ENCODE measurements around the gene TFB1M. TPM values are rescaled to one million over a fixed set of nuclear protein-coding genes. Genes with fewer than 3 reads are reported as not detected.
A peak's percentile ranks its signal among the peaks of the same experiment; 100 is the strongest.

TFB1M gene
- total and polyA plus RNA-seq, 2 donors (not counting 3 experiments of a cell fraction or from before 2014, with no cell fraction given), result 12.9 to 35.5 TPM

- Histone ChIP-seq H3K4me1 (ENCODE audit: control insufficient read depth, extremely low read depth, insufficient read depth, low read length) (peaks cover 9% of the 10 kb centered on the region), H3K27me3 (ENCODE audit: control insufficient read depth in 2 of 2, insufficient read depth in 2 of 2, low read length in 2 of 2) (no peaks in the 10 kb centered on the region), H3K4me3 (replicated peaks in 1 of 3; ENCODE audit: insufficient read depth in 1 of 3, low read depth in 1 of 3, low read length in 3 of 3) (no peak overlapping the region), H4K20me1 (replicated peaks; ENCODE audit: control insufficient read depth, extremely low read depth, insufficient read depth, low read length) (no peaks in the 10 kb centered on the region), H3K9ac (replicated peaks; ENCODE audit: extremely low read depth, insufficient read depth, low read length) (no peak overlapping the region), H3K4me2 (ENCODE audit: insufficient read depth, low read length) (no peak overlapping the region), H3K9me1 (replicated peaks; ENCODE audit: control insufficient read depth, extremely low read depth, insufficient read depth, low read length) (no peaks in the 10 kb centered on the region), H2AFZ (ENCODE audit: low read depth, low read length) (no peak overlapping the region), H3K9me3 (replicated peaks; ENCODE audit: control insufficient read depth, insufficient read depth, low read length) (no peaks in the 10 kb centered on the region), H3K79me2 (ENCODE audit: control insufficient read depth, insufficient read depth, low read length) (no peaks in the 10 kb centered on the region), H3K27ac (ENCODE audit: insufficient read depth, low read depth, low read length) (peak overlapping the region; percentile 7), H3K36me3 (ENCODE audit: control insufficient read depth in 2 of 2, extremely low read depth in 1 of 2, insufficient read depth in 2 of 2, low read length in 2 of 2) (no peaks in the 10 kb centered on the region)
- dilution Hi-C loops (cut with MboI; ENCODE audit: extremely low pct_ligation_motif_present, low sequenced_read_pairs), result no loop called here
- DNase-seq (ENCODE audit: low read depth, low spot score) (peak; percentile 84), FAIRE-seq (peak; percentile 83)
- no peak for TF ChIP-seq FOS (IDR thresholded peaks at IDR 0.05; ENCODE audit: borderline replicate concordance, insufficient read depth, low read length)
- TF ChIP-seq CTCF (IDR thresholded peaks at IDR 0.05; ENCODE audit: extremely low read depth in 1 of 2, insufficient read depth in 1 of 2, low read depth in 1 of 2, low read length in 2 of 2), result peak; percentile 50 to 58
- CTCF ChIA-PET, result interaction anchor here (0.6 to 3.5 kb wide), 25 partner anchors 10 to 1954 kb away, joined by 3 to 56 read pairs (median 4); partner anchors contain the start of gene TFB1M
- BruUV-seq (replicated peaks), result no TSS peak
- POLR2A ChIA-PET, result no interaction called here
- intact Hi-C loops (cut with micrococcal nuclease), result loop anchor here (1.0 to 10.0 kb wide), 11 partner anchors 166 to 1450 kb away; partner anchors contain the start of gene ARID1B
Measured at GRCh38 chr6:155327326-155328073, 13.2 kb upstream of the TFB1M start.

All from endothelial cell of umbilical vein (primary cell).